Melanocyte of skin (primary cell): ENCODE data around the gene P3H4. TPM values are rescaled to one million over a fixed set of nuclear protein-coding genes. Genes with fewer than 3 reads are reported as not detected.

Experiments used
- total RNA-seq, 2 donors: library from RNA; depleted of rRNA; stranded (reverse); fragments of >200 nt; gene quantifications; 2 replicates each; pipeline ENCODE4 v1.2.3, GENCODE V29; 2012

Gene P3H4, protein sequence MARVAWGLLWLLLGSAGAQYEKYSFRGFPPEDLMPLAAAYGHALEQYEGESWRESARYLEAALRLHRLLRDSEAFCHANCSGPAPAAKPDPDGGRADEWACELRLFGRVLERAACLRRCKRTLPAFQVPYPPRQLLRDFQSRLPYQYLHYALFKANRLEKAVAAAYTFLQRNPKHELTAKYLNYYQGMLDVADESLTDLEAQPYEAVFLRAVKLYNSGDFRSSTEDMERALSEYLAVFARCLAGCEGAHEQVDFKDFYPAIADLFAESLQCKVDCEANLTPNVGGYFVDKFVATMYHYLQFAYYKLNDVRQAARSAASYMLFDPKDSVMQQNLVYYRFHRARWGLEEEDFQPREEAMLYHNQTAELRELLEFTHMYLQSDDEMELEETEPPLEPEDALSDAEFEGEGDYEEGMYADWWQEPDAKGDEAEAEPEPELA
- 10 to 100 TPM; 17.2 to 24.0 TPM for total RNA-seq

DNA sequence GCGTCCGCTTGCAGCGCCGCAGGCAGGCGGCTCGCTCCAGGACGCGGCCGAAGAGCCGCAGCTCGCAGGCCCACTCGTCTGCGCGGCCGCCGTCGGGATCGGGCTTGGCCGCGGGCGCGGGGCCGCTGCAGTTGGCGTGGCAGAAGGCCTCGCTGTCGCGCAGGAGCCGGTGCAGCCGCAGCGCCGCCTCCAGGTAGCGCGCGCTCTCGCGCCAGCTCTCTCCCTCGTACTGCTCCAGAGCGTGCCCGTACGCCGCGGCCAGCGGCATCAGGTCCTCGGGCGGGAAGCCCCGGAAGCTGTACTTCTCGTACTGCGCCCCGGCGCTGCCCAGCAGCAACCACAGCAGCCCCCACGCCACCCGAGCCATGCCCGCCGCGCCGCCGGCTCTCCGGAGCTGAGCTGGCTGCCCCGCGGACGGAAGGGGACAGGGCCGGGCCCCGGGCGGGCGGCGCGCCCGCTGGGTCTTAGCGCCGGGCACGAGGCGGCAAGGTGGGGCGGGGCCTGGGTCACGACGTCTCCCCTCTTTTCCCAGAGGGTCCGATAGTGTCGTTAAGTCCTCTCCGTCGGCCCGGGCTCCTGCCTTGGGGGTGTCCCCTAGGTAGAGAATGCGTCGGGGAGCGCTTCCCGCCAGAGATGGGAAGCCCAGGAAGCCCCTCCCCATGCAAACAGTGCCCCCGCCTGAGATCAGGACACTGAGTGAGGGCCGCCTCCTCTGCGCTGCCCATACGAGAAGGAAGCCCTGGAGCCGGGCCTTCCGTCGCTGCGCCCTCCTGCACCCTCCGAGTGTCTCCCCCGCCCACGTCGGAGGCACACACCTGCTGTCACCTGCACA, at the start of gene P3H4:
TSS of gene P3H4 (minus strand) at position 401 of the 832 bp plus-strand sequence. CDS start at position 367, 34 bp downstream.

DNA sequence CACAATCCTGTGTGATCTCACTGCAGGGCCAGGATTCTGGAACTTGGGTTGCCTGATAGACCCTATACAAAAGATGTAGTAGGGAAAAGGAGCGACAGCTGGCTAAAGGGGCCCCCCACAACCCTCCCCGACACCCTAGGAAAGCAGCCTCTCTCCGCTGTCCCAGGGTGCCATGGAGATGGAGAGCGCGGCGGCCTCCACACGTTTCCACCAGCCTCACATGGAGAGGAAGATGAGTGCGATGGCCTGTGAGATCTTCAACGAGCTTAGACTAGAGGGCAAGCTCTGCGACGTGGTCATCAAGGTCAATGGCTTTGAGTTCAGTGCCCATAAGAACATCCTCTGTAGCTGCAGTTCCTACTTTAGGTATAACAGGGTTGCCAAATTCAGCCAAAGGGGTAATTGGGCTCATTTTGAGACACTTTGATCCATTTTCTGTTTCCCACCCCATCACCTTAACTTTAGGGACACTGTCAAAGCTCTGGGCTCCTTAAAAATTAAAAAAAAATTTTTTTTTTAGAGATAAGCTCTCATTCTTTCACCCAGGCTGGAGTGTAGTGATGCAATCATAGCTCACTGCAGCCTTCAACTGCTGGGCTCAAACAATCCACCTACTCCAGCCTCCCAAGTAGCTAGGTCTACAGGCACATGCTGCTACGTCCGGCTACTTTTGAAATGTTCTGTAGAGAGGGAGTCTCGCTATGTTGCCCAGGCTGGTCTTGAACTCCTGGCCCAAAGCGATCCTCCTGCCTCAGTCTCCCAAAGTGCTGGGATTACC, 26.2 kb upstream of the P3H4 start, which contains the start of gene KLHL10:
TSS of gene KLHL10 (plus strand) at position 65 of the 778 bp plus-strand sequence. CDS start at position 173, 108 bp downstream.

DNA sequence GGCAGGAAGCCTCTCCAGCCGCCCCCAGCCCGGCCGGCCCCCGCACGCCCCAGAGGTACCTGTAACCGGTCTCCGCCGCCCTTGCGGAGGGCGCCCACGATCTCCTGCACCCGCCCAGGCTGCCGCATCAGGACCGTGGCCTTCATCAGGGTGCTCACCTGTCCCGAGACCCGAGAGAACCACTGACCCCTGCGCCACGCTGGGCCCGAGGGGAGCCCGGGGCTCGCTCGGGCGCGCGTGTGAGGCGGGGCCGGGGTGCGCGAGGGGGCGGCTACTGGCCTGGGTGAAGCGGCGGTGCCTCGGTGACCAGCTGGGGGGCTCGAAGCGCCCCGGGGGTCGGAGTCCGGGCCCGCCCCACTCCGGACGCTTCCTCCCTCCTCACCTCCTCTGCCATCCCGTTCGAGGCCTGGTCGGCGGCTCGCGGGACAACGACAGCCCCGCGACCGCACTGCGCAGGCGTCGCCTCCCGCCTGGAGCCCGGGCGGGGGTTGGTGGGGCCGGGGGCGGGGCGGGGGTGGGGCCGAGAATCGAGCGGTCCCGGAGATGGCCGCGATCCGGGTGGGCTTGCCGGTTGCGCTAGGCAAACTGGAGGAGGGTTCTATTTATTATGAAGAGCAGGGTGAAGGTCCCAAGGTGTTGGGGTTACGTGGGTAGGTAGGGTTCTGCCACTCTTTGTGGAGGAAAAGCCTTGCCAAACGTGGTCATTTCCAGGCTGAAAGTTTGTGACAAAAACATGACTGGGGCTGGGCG, 24.2 kb upstream of the P3H4 start, which contains the start of gene NT5C3B:
TSS of gene NT5C3B (minus strand) at position 433 of the 750 bp plus-strand sequence. CDS start at position 394, 39 bp downstream.

DNA sequence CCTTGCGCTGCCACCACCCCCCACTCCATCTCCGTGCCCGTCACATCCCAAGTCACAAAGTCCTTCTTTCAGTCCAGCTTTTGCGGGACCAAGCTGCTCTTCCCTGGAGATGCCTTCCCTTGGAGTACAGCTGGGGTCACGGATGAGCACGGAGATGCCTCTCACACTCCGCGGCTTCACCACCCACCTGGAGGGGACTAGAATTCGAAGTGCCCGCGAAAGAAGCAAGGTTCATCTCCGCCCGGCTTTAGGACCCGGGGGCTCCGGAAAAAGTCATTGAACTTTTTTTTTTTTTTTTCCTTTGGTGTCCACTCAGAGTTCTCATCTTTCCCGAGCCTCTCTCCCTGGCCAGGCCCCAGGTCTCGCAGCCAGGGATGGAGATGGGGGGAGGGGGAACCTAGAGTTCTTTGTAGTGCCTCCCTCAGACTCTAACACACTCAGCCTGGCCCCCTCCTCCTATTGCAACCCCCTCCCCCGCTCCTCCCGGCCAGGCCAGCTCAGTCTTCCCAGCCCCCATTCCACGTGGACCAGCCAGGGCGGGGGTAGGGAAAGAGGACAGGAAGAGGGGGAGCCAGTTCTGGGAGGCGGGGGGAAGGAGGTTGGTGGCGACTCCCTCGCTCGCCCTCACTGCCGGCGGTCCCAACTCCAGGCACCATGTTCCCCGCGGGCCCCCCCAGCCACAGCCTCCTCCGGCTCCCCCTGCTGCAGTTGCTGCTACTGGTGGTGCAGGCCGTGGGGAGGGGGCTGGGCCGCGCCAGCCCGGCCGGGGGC, 817 bp upstream of the P3H4 start, which contains the start of gene FKBP10:
TSS of gene FKBP10 (plus strand) at position 624 of the 771 bp plus-strand sequence. CDS start at position 655, 31 bp downstream.

DNA sequence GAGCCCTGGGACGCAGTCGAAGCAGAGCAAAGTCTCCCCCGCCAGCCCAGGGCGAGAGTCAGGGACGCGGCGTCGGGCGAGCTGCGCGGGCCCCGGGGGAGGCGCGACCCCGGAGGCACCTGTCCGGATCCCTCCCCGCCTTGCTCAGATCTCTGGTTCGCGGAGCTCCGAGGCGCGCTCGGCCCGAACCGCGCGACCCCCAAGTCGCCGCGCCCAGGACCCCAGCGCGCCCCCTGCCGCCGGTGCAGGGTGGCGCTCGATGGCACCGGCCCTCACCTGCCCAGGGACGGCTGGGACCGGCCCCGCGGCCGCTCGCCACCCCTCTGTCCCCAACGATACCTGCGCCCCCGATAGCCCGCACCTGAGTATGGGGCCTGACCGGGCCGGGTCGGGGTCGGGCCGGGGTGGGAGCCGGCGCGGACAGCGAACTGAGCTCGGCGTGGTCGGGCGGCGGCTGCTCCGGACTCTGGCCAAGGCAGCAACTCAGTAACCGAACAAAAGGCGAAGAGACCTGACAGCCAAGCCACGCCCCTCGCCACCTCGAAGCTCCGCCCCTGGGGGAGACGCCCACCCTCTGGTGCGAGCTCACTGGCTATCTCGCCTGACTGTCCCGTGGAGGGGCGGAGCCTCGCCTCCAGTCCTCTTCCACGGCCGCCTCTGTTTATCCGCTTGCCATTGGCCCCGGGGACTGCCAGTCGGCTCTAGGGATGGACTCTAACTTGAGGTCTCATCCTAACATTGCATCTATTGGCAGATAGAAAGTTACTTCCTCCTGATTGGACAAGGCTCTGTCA, 25.3 kb downstream of the P3H4 start, which contains the start of gene JUP:
TSS of gene JUP (minus strand) at position 485 of the 794 bp plus-strand sequence. CDS start 14,857 bp downstream, outside the sequence.

Other genes starting within 250 kb of the P3H4 start
- gene KRT9, start 239.9 kb downstream of the P3H4 start, total RNA-seq: not detected
- gene KRT14, start 225.1 kb downstream of the P3H4 start, total RNA-seq: 1 to 10 TPM in 1 of 2 donors, under 1 TPM in 1; under 0.01 to 1.0 TPM
- gene KRT16, start 199.2 kb downstream of the P3H4 start, total RNA-seq: under 1 TPM in 1 of 2 donors, not detected in 1; 0.69 TPM
- 1 to 10 TPM in 1 of 2 donors, not detected in 1; 1.7 TPM for gene KRT17, start 187.4 kb downstream of the P3H4 start, total RNA-seq
- gene EIF1, start 123.1 kb downstream of the P3H4 start, total RNA-seq: 10 to 100 TPM; 52.3 to 67.3 TPM
- not detected for gene GAST, start 99.6 kb downstream of the P3H4 start, total RNA-seq
- under 1 TPM in 1 of 2 donors, not detected in 1; under 0.01 TPM for gene HAP1, start 77.3 kb downstream of the P3H4 start, total RNA-seq
- gene JUP, start 25.2 kb downstream of the P3H4 start, total RNA-seq: 1 to 10 TPM; 1.7 to 3.8 TPM
- 100 to 1,000 TPM in 1 of 2 donors, 10 to 100 TPM in 1; 64.0 to 111 TPM for gene FKBP10, start 1.1 kb upstream of the P3H4 start, total RNA-seq
- 10 to 100 TPM; 37.5 to 49.0 TPM for gene NT5C3B, start 24.3 kb upstream of the P3H4 start, total RNA-seq
- gene KLHL10, start 25.9 kb upstream of the P3H4 start, total RNA-seq: under 1 TPM in 1 of 2 donors, not detected in 1; under 0.01 TPM
- 10 to 100 TPM; 23.4 to 26.6 TPM for gene KLHL11, start 53.5 kb upstream of the P3H4 start, total RNA-seq
- 100 to 1,000 TPM; 219 to 239 TPM for gene ACLY, start 107.0 kb upstream of the P3H4 start, total RNA-seq
- gene ODAD4, start 118.7 kb upstream of the P3H4 start, total RNA-seq: under 1 TPM; 0.67 to 0.69 TPM
- 100 to 1,000 TPM; 226 to 268 TPM for gene CNP, start 154.8 kb upstream of the P3H4 start, total RNA-seq
- 10 to 100 TPM; 52.7 to 74.3 TPM for gene DNAJC7, start 205.5 kb upstream of the P3H4 start, total RNA-seq
- gene NKIRAS2, start 208.1 kb upstream of the P3H4 start, total RNA-seq: 10 to 100 TPM; 25.8 to 33.6 TPM
- gene C17orf113, start 238.7 kb upstream of the P3H4 start, total RNA-seq: under 1 TPM; under 0.01 to 0.34 TPM